DMS79 treated with DMSO at 0.1 percent for 48 hours (cell line): ENCODE data around the gene CHD5.
A peak's percentile ranks its signal among the peaks of the same experiment; 100 is the strongest.

Source experiments
- DNase-seq: peaks from one replicate; lab custom pipeline; 2025; lab: John Stamatoyannopoulos, UW

CHD5 gene

DNA sequence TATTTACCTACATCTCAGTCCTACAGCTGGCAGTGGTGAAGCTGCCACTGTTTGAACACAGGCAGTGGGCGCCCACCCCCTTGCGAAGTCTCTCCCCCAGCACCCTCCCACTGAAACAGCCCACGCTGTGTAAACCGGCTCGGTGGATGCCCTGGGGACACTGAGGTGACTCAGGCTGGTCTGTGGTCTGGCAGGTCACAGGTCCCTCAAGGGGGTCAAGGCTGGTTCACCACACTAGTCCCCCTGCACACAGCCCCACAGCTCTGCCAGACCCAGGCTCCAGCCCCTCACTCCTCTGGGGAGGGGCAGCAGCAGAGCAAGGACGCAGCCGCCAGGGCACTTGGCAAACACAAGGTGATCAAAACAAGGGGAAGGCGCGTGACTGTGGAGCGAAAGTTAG lies 7.6 kb downstream of the CHD5 start:
- no peak for DNase-seq

DNA sequence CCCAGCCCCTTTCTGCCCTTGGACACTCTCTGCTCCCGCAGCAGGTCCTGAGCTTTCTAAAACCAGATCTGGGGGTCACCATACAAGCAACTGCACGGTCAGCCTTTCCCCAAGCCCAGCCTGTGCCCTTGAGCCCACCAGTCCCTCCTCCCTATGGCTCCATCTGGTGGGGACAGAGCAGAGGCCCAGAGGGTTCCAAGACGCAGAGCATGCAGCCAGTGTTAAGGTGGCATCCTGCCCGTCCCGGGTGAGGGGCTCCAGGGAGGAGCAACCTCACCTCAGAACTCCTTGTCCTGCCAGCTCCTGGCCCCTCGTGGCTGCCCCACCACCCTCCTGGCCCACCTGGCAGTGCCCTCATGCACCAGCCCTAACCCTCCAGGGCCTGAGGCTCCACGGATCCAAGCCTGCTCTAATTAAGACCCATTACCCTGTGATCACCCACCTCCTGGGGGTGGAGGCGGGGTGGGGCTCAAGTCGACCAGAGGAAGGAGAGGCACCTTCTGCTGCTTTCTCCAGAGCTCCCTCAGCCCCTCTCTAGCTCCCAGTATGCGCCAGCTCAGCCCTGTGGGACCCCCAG lies 8.5 kb downstream of the CHD5 start:
- no peak for DNase-seq

DNA sequence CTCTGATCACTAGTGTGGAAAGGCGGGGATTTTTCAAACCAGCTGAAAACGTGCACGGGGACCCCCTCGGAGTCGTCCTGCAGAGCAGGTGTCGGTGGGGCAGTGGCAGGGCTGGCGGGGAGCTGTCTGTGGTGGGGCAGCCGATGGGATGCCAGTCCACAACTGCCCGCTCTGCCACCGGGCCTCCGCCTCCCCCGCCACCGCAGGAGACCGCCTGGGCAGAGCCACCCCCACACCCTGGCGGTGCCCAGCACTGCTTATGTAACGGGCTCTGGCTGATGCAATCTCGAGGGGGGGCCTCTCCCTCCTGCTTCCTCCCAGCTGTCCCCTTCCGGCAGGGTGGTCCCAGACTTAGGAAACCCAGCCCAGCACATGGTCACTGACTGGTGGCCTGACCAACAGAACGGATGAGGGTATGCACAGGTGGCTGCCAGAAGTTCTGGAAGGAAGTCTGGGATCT lies 9.3 kb downstream of the CHD5 start:
- DNase-seq = no peak

DNA sequence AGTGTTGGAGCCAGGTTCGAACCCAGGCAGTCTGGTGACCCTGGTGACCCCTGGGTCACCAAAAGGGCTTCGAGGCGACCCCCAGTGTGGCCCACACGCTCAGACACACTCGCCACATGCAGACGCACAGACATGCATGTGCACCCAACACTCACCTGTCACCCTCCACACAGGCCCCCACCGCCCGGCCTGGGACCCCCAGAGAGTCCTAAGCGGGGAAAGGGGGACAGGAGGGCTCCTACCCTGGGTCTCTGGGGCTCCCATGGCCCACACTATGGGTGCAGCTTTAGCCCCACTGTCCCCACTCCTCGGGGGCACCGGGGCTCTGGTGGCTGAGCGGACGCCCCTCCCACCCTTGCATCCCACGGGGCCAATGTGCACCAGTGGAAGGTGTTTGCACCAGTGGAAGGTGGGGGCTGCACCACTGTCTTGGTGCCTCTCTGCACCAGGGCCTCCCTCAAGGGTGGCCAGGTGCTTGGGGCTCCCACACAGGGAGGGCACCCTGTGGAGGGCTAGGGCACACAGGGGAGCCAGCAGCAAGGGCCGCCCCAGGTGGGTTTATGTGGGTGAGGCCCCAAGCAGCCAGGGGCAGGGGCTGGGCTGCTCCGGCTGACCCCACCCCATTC lies 9.9 kb downstream of the CHD5 start:
- no peak for DNase-seq

DNA sequence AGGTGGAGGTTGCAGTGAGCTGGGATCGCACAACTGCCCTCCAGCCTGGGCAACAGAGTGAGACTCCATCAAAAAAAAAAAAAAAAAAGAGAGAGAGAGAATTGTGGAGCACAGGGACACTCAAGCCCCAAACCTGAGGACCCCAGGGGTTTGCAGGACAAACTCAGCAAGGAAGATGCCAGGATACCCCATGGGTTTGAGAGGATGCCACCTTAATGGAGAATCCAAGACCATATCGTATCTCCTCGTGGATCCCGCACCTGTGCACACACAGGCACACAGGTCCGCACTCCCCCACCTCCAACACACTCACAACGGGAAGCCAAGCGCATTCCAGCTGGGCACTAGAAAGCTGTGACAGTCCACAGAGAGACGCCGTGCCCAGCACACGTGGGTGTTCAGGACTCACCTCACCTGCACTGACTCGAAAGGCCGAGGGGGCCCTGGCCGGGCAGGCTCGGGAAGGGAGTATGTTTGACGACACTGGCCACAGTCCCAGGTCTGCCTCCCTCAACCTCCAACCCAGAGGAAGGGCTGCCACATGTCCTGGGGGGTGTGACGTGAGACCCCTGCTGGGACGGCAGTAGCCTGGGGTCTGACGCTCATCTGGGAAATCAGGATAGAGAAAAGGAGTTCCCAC lies 11.1 kb downstream of the CHD5 start:
- DNase-seq = no peak

DNA sequence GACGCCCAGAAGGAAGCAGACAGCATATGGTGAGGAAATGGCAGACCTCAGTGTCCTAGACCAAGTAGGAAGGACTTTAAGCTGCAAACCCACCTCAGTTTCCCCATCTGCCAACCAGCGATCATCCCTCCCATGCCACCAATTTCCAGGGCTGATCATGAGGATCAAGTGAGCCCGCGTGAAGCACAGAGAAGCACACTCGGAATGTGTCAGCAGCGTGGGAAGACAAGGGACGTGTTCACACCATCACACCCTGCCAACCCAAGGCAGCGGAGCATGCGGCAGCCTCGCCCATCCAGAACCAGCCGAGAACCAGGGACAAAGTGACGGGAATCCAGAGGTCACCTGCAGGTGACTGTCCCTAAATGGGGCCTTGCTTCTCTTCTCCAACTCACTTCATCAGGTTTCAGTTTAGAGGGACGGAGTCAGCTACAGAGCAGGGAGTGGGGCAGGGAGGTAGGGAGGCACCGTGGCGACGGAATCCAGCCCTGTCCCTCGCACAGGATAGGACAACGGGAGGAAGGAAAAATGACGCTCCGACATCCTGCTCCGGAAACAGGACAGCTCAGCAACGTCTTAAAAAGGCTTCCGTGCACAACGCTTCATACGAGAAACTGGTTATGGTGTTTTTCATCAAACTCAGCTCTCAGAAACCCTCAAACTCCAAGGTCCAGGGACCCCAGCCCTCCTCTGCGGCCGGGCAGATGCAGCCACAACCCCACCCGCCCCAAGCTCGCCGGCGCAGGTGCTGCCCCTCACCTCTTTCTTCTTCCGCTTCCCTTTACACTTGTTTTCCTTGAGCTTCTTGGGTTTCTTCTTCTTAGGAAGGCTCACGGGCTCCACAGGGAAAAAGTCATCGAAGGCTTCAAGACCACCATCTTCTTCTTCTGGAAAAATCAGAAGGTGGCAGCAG lies 12.5 kb downstream of the CHD5 start:
- DNase-seq = no peak

DNA sequence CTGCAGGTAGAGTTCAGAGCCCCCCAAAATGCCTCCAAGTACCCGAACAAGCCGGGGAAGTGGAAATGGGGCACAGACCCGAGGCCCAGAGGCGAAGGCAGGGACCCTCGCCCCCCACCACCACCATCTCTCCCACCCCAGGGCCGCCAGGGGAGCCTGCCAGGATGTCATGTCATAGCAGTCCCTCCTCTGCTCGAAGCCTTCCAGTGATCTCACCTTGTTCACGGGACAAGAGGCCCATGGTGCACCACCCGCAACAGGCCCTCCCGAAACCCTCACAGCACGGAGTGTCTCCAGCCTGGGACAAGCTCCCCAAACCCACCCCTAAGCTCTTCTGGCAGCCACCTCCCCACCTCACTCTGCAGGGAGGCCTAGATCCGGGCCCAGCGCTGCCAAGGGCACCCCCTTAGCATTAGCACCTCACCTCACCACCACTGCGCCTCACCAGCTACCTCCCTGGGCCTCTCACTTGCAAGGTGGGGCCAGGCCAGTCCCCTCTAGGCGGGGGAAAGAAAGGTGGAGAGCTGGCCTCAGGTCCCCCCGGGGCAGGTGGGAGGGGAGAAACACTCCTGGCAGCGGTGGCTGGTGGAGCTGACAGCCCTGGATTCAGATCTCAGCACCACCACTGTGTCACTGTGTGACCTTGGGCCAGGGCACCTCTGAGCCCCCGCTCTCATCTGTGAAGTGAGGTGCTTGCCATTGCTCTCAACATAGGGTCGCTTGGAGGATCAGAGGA lies 13.3 kb downstream of the CHD5 start:
- no peak for DNase-seq

DNA sequence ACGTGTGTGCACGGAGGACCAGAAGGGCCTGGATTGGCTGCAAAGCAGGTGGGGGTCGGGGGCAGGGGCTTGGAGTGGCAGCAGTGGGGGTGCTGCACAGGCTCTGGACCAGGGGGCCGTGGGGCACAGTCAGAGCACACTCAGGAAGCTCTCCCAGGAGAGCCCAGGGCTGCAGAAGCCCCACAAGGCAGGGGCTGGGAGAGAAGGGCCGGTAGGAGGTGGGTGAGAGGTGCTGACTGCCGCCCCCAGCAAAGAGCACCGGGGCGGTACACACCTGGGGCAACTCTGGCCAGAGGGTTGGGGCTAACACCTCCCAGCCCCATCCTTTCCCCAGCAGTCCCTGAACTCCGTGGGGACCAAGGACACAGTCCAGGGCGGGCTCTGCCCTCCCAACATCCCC lies 13.9 kb downstream of the CHD5 start:
- no peak for DNase-seq

DNA sequence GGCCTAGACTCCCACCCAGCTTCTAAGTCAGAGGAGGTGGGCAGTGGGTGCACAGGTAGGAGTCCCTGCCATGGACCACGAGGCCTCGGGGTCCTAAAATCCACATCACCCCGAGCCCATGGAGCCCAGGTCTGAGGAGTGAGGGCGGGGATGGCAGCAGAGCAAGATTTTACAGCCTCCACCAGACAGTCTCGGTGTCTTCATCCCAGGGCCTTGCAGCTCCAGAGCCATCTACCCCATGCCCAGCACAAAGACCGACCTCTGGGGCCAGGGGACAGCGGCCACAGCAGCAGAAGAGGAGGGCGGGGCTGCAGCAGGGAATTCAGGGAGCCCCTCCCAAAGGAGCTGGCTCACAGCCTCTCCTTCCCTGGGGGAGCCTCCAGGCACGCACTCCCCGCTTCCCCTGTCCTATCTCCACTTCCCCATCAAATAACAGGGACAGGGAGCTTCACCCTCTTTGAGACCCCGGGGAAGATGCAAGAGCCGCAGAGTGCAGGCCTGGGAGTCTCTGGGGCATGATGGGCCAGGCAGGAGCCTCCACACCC lies 14.6 kb downstream of the CHD5 start:
- DNase-seq = no peak

DNA sequence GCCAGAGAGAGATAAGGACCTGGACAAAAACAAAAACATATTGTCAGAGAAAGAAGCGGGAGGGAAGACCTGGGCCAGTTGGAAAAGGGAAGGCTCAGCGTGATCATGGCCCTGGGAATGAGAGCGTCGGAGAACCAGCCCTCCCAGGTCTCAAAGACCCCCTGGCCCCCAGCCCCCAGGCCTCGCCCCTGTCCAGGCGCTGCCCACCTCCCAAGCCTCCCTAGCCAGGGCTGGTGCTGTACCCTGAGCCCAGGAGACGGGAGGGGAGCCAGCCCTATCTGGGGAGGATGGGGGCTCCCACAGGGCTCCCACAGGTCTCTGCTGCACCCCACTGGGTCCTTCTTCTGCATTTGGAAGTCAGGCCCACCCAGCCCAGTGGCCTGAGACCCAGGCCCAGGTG lies 15.1 kb downstream of the CHD5 start:
- DNase-seq = no peak

DNA sequence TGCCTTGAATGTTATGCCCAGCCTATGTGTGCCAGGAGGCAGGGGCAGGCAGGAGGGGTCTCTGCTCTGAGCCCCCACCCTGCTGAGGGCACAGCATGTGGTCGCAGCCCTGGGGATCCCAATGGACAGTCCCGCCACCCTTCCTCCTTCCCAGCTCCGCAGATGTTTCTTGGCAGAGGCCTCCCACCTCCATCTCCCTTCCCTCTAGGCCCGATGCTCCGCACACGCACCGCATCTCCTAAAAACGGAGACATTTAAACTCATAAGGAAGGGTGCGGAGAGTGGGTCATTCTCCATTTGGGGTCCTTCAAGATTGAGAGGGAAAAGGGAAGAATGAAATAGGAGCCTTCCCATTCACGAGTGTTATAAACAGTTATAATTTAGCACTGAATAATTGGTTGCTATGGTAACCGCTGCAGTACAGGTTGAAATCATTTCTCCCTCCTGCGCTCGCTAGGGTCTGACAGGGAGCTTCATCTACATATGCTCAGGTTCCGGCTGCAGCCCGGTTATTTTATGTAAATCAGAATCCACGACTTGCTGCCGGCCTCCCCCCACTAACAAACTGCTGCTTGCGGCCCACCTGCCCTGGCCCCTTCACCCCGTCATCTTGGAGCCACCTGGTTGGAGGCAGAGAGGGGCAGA lies 16.0 kb downstream of the CHD5 start:
- DNase-seq = peak; percentile 8

DNA sequence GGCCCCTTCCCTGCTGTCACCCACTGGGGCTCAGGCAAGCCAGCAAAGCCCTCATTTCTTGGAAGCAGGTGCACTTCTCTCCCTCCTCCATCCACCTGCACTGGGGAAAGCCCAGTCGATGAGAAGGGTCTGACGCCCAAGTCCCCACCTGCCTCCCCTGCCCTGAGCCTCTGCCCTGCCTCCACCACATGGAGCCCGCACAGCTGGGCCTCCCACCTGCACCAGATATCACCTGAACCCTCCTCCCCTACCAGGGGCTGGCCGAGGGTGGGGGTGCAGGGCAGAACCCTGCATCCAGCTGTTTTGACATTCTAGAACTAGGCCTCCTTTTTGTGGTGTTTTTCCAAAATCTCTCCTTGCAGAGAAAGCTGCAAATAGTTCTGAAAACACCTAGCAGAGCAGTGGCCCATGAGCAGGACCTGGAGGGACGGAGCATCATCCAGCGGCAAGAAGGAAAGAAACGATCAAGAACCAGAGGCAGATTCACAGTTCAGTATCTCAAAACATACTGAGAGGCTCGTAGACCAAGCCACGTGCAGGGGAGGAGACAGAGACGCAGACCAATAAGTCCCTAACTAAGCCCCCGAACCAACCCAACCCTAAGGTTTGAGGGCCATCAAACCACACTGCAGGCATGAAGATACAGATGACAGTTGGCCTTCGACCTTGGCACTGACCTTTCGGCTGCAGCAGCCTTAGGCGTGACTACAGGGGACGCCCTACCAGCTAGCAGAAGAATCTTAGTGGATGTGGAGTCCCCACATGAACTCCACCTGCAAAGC lies 16.7 kb downstream of the CHD5 start:
- DNase-seq = peak; percentile 86

DNA sequence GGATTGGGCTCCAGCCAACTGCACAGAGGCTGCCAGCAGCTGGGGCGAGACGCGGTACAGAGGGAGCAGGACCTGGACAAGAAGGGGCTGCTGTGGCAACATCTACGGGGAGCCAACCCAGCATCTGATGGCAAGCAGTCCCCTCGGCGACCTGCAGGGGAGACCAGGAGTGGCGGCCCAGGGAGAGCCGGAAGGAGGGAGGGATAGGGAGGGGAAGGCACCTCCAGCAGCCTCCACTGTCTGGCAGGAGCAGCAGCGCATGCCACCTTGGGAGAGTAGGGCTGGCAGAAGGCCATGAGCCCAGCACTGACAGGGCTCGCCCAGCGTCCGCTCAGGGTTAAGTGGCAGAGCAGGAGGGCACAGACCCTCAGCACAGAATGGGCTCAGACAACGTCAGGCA lies 17.3 kb downstream of the CHD5 start:
- DNase-seq = peak; percentile 86

DNA sequence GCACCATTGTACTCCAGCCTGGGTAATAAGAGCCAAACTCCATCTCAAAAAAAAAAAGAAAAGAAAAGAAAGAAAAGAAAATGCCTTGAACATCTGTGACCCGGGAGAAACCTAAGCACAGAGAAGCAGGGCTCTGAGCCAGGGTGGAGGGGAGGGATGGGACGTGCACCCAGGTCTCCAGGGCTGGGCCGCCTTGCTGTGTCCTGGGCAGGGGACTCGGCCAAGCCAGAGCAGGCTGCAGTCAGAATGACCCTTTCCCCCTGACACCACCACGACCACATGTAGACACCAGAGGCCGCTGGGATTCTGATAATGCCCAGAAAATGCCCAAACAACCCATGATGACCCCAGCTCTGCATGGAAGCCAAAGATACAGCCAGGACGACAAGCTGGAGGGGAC lies 17.8 kb downstream of the CHD5 start:
- no peak for DNase-seq

DNA sequence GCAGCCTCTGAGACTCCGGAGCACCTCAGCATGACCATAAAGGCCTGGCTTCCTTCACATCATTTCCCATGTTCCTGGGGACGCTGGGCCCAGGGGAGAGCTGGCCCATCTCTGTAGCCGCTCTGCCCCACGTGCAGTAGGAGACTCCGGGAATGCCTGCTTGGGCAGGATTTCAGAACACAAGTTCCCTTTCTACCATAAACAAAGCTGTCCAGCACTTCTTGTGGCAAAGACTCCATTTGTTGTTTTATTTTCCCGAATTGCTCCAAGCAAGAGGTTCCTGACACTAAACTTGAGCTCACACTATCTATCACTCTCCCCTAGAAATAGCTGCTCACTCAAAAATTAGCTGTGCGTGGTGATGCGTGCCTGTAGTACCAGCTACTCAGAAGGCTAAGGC lies 21.9 kb downstream of the CHD5 start:
- DNase-seq = no peak

DNA sequence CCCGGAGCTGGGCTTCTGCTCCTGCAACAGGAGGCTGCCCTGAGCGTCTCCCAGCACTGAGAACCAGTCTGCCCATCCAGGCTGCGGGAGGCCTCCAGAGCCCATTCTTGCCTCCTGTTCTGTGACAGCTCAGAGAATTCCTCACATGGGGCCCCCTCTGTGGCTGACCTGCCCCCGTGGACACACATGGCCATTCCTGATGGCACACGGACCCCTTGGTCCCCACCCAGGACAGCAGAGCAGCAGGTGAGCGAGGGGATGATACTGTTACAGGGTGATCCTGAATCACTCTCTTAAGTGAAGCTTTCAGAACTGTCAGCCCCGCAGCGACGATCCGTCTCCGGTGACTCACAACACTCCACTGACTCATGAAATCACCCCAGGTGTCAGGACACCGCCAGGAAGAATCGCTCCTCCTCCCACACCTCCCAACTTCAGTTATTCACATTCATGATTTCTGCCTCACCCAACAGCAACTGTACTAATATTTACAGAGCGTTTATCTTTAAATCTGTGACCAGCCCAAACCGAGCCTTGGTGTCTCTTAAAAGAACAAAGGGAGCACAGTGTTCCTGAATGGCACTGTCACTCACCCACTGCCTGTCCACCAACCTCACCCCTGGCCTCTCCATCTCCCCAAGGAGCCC lies 22.5 kb downstream of the CHD5 start:
- no peak for DNase-seq

DNA sequence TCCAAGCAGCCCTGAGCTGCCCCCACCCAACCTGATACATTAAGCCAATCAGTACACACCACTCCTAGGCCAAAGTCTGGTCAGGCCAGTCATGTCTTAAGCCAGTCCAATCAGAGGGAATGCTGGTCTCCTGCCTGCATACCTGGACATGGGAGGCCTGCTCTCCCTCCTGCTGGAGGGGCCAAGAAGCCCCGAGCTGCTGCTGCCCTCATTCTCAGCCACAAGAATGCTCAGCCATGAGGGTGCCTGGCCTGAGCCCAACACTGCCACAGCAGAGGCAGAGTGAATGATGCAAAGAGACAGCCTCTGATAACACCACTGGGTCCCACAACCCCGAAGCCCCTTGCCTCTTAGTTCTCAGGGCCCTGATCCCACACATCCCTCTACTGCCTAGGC lies 23.0 kb downstream of the CHD5 start:
- DNase-seq = no peak

DNA sequence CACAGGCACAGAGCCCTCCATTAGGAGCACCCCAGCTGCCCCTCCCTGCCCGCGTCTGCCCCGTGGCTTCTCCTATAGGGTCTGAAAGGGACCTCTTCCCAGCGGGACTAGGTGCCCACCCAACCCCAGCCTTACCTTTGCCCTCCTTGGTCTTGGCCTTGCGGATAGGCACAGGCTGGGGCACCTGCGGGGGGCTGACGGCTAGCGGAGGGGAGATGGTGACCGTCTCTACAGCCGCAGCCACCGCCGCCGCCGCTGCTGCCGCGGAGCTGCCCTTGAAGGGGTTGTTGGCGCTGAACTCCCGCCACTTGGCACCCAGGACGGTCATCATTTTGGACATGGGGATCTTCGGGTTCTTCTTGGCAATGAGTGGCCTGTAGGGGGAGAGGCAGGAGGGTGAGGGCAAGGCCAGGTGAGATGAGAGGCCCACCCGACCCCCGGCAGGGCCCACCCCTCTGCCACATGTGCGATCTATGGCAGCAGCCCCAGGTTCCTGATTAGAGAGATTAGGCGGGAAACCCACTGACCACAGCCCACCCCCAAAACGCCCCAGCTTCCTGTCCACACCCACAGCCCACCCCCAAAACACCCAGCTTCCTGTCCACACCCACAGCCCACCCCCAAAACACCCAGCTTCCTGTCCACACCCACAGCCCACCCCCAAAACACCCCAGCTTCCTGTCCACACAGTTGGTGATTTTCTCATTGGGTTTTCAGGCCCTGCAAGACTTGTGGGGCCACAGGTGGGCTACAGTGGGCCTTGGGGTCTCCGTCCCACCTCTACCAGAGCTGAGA lies 25.4 kb downstream of the CHD5 start:
- no peak for DNase-seq

DNA sequence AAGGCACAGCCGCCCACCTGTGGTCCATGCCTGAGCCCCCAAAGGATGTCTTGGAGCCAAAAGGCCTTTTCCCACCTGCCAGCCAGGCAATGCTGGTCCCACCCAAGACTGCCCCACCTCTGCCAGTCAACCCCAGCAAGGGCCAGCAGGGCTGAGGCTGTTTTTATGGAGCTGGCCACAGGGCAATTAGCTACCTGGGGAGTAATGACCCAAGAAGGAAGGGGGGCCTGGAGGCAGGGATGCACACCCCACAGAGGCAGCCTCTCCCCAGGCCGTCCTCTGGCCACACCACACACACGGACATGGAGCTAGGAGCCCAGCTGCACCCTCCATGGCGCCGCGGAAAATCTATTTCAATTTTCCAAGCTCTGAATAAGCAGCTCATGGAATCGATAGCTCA lies 27.2 kb downstream of the CHD5 start:
- DNase-seq = no peak
